ENCODE data around the gene SMG6. TPM values are rescaled to one million over a fixed set of nuclear protein-coding genes. Genes with fewer than 3 reads are reported as not detected.

The SMG6 gene
- total RNA-seq, 4 donors from 2014 or later: 13.3 to 74.9 (median 41.6) TPM

GRCh38 chr17:2251098-2251497 is 52.5 kb downstream of the SMG6 start:
- H3K36me3 ChIP-seq: no peaks in the 10 kb centered on the region
- no peak overlapping the region for H3K4me3 ChIP-seq
- intact Hi-C loops (cut with DNase I; ENCODE audit: low total_unique reads): no loop called here
- no peak for DNase-seq
- no peak for TF ChIP-seq POLR2A (IDR thresholded peaks at IDR 0.05)
- TF ChIP-seq, protein P1, sequence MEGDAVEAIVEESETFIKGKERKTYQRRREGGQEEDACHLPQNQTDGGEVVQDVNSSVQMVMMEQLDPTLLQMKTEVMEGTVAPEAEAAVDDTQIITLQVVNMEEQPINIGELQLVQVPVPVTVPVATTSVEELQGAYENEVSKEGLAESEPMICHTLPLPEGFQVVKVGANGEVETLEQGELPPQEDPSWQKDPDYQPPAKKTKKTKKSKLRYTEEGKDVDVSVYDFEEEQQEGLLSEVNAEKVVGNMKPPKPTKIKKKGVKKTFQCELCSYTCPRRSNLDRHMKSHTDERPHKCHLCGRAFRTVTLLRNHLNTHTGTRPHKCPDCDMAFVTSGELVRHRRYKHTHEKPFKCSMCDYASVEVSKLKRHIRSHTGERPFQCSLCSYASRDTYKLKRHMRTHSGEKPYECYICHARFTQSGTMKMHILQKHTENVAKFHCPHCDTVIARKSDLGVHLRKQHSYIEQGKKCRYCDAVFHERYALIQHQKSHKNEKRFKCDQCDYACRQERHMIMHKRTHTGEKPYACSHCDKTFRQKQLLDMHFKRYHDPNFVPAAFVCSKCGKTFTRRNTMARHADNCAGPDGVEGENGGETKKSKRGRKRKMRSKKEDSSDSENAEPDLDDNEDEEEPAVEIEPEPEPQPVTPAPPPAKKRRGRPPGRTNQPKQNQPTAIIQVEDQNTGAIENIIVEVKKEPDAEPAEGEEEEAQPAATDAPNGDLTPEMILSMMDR (IDR thresholded peaks at IDR 0.05): no peak
- no peak overlapping the region for H3K27ac ChIP-seq
- H3K27me3 ChIP-seq: no peaks in the 10 kb centered on the region
- no peaks in the 10 kb centered on the region for H3K4me1 ChIP-seq
- no peaks in the 10 kb centered on the region for H3K9me3 ChIP-seq

DNA sequence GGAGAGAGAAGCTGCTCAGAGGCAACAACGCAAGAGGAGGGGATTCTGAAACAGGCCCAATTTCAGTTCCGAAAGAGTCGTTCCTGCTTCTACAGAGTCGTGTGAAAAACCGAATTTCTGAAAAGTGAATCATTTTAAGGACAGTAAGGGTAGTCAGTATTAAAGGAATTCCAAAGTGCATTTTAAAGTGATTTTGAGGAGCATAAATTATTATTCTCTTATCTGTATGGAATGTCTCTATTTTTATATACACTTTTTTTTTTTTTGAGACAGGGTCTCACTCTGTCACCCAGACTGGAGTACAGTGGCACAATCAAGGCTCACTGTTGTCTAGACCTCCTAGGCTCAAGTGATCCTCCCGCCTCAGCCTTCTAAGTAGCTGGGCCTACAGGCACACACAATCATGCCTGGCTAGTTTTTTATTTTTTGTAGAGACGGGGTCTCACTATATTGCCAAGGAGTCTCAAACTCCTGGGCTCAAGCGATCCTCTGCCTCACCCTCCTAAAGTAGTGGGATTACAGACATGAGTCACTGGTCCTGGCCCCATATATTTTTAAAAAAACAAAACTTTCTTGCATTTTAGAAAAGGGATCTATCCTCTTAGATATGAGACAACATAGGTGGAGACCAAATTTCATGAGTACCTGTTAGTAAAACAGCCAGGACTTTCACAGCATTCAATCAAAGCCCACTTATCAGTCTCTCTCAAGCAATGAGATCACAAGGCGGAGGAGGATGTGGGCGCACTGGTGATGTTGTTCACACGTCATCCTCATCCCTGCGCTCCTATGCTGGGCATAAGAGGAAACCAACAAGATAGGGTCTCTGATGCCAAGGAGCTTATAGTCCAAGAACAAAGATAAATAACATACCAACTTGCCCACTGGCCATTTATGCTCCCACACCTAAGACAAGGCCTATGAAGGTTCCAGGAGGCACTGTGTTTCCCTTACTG is 53.2 kb downstream of the SMG6 start:
- no peak for DNase-seq
- no peak for TF ChIP-seq POLR2A (IDR thresholded peaks at IDR 0.05)
- TF ChIP-seq, protein P1 (IDR thresholded peaks at IDR 0.05): no peak
- H3K27me3 ChIP-seq: no peaks in the 10 kb centered on the region
- no peaks in the 10 kb centered on the region for H3K36me3 ChIP-seq
- H3K27ac ChIP-seq: no peak overlapping the region
- intact Hi-C loops (cut with DNase I; ENCODE audit: low total_unique reads): no loop called here
- no peaks in the 10 kb centered on the region for H3K9me3 ChIP-seq
- no peak overlapping the region for H3K4me3 ChIP-seq
- H3K4me1 ChIP-seq: no peaks in the 10 kb centered on the region

DNA sequence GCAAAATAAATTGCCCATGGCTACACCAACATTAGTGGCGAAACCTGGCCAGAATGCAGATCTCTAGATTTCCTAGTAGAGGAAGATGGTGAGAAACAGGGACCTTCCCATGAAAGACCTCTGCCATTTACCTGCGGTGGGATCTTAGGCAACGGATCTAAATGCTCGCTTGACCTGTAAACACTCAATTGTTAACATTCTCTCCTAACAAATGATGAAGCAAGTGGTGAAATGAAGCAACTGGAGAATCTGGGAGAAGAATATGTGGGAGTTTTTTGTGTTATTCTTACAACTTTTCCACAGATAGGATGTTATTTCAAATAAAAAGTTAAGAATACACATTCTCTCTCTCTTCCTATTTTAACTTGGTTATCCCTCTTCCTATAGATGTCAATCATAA is 56.6 kb downstream of the SMG6 start:
- intact Hi-C loops (cut with DNase I; ENCODE audit: low total_unique reads): no loop called here
- no peak for DNase-seq
- H3K4me3 ChIP-seq: no peak overlapping the region
- H3K27ac ChIP-seq: no peak overlapping the region
- no peaks in the 10 kb centered on the region for H3K27me3 ChIP-seq
- H3K9me3 ChIP-seq: no peaks in the 10 kb centered on the region
- peaks cover 0 to under 1% of the 10 kb centered on the region in 2 donors for H3K4me1 ChIP-seq
- no peaks in the 10 kb centered on the region for H3K36me3 ChIP-seq
- TF ChIP-seq, protein P1 (IDR thresholded peaks at IDR 0.05): no peak
- no peak for TF ChIP-seq POLR2A (IDR thresholded peaks at IDR 0.05)

GRCh38 chr17:2244545-2245525 is 58.8 kb downstream of the SMG6 start:
- TF ChIP-seq, protein P1 (IDR thresholded peaks at IDR 0.05): peak; percentile 99
- peak in 1 of 2 donors; percentile 20 for TF ChIP-seq POLR2A (IDR thresholded peaks at IDR 0.05)
- H3K27me3 ChIP-seq: no peaks in the 10 kb centered on the region
- DNase-seq: peak; percentile 87 to 88
- H3K4me3 ChIP-seq: no peak overlapping the region
- intact Hi-C loops (cut with DNase I; ENCODE audit: low total_unique reads): loop anchor here (2.0 kb wide), 1 partner anchor 190 kb away; the partner anchor contains the start of gene HIC1
- peak overlapping the region; percentile 45 to 85 for H3K27ac ChIP-seq
- H3K9me3 ChIP-seq: no peaks in the 10 kb centered on the region
- peaks cover 4 to 16% of the 10 kb centered on the region in 2 donors for H3K4me1 ChIP-seq
- no peaks in the 10 kb centered on the region for H3K36me3 ChIP-seq

Measured in uterus (tissue), 4 donors.